8988T (cell line): Measurements from ENCODE around the gene TNIK.
"Not testable (repeated sequence)": the region's sequence is repeated elsewhere in the genome, so short reads cannot be mapped to it uniquely, and the experiment has no call there.

Experiments
- DNase-seq: peaks from one replicate; pipeline ENCODE4 v3.0.0; 2011

Gene TNIK

DNA sequence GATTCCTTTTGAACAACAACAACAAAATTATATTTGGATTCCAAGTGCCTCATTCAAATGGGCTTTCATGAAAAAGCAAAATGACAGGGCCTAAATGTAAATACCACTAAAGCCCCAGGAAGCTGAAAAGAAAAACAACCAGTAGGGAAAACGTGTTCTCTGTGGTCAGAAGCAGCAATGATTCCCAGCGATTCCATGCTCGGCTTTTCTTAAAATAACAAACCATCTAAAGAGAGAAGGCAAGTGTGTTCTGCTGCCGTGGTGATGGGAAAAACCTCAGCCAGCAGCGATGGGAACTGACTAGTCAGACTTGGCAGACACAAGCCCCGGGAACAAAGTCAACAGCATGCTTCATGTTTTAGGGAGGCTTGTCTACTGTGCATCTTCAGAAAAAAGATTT is 153.6 kb downstream of the TNIK start:
- no peak for DNase-seq

DNA sequence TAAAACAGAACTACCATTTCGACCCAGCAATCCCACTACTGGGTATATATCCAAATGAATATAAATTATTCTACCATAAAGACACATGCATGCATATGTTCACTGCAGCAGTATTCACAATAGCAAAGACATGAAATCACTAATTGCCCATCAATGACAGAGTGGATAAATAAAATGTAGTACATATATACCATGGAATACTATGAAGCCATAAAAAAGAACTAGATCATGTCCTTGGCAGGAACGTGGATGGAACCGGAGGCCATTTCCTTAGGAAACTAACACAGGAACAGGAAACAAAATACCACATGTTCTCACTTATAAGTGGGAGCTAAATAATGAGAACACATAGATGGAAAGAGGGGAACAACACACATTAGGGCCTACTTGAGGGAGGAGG is 154.4 kb downstream of the TNIK start:
- DNase-seq = not testable (repeated sequence)

- not testable (repeated sequence) for DNase-seq
Observed at GRCh38 chr3:171304498-171304897, 155.7 kb downstream of the TNIK start.

DNA sequence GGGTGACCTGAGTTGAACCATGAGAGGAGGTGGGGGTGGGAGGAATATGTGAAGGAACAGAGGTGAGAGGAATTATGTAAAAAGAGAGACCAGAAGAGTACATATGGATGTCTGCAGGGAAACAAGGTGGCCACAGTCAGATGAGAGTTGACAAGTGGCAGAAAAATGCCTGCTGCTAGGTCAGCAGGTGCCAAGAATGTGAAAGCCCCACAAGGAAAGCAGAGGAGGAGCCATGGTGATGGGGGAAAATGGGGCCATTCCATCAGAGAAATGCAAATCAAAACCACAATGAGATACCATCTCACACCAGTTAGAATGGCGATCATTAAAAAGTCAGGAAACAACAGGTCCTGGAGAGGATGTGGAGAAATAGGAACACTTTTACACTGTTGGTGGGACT is 156.2 kb downstream of the TNIK start:
- DNase-seq = not testable (repeated sequence)

- DNase-seq = no peak
Observed at GRCh38 chr3:171301998-171302397, 158.2 kb downstream of the TNIK start.

DNA sequence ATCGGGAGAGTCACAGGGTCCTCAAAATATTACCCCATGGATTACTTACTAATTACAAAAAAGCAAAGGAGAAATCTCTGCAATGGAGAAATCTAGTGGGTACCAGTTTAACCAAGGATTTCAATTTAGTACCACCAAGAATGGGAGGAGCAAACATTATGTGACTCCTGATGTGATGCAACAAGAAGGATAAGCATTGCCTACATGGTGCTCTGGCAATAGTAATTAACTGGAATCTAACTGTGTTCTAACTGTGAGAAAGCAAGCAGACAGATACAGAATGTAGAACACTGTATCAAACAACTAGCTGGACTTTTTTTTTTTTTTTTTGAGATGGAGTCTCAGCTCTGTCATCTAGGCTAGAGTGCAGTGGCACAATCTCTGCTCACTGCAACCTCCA is 159.2 kb downstream of the TNIK start:
- DNase-seq = no peak

DNA sequence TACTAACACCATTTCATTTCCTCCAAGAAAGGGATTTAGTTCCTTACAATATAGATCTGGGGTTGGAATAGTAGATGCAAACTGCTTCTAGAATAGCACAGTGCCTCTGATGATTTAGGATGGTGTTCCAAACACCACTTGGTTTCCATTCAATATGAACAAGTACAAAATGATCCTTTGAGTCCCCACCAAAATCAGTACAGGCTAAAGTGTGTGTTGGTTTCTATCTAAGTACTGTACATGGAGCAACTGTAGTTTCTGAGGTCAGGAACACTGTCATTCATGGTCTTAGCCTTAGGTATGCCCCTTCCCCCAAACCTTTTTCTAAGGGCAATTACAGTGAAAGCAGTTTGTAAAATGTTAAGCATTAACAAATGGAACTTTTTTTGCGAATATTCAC is 162.3 kb downstream of the TNIK start:
- no peak for DNase-seq

DNA sequence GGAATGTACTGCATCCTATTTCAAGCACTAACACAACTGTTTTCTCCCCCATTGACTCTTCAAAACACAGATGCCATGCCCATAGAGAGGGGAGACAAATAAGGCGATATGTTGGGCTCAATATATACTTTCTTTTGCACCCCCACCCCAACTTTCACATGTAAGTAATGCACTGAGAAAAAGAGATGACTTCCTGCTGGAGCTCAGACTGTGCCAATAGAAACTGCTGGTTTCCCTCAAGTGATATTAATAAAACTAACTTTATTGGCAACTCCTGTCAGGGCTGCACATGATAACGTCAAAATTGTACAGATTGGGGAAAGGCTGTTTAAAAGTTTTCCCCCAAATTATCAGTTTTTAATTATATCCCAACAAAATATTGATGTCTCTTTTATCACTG is 163.0 kb downstream of the TNIK start:
- DNase-seq = no peak

DNA sequence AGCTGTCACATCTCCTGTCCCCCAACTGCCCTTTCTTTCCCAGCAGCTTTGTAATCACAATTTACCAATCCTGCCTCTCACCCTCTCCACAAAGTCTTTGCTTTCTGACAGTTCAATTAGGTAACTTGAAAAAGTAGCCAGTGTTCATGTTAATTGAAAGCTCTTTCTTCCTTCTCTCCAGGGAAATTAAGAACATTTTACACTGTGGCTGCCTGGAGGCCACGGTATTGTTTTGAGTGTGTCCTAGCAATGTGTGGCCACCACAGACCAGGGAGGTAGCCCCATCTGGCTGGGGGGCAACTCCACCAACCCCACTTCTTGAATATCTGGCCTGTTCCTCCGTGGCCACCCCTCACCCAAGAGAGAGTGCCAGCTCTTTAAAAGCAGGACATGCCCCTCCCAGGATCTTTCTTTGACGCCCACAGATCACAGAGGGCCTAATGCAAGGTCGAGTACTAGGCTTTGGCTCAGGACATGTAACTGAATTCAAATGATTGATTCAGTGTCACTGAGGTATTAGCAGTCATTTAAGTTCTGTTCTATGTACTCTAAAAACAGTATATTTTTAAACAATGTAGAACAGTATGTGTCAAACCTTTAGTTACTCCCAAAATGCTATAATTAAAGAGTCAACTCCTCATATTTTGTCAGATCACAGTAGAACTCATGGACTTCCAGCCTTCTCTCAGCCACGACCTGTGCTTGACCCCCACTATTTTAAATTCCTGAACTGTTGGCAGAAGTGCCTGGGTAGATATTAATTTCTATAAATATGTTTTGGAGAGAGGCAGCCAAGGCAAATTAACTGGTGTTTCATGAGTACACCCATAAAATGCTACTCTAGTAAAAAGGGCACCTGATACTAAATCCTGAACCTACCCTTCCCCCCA is 164.5 kb downstream of the TNIK start:
- no peak for DNase-seq

- no peak for DNase-seq
Observed at GRCh38 chr3:171293142-171293782, 166.9 kb downstream of the TNIK start.

- no peak for DNase-seq
Observed at GRCh38 chr3:171290680-171291079, 169.5 kb downstream of the TNIK start.

DNA sequence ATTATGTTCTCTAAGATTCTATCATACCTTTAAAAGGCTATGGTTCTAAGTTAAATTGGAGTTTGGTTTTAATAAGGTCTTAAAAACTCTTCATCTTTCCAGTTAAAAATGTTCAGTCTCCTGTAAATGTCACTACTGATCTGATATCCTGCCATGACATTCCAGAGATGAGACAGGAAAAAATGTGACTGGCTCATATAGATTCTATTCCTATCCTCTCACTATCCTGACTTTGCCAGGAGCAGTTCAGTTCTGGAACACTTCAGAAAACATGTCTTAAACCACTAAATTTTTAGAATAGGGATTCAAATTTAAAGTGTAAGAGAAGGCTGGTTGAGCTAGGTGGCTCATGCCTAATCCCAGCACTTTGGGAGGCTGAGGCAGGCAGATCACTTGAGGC is 170.9 kb downstream of the TNIK start:
- DNase-seq = no peak

GRCh38 chr3:171287761-171288160 is 172.4 kb downstream of the TNIK start:
- not testable (repeated sequence) for DNase-seq

GRCh38 chr3:171286580-171287249 is 173.5 kb downstream of the TNIK start:
- no peak for DNase-seq

DNA sequence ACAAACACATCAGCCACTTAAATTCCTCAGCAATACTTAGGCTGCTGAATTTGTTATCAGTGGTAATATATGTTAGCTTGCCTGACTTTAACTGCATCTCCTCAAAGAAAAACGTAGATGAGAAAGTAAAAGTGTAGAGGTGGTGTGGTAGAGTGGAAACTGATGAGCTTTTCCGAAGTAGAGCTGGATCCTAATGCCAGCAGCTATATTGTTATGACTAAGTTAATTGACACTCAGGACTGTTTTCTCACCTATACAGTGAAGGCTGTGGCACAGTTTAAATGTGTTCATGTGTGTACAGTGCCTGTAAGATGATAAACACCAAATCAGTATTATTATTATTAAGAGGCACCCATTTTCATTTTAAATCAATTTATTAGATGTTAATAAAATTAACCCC is 174.9 kb downstream of the TNIK start:
- no peak for DNase-seq

- DNase-seq = no peak
Observed at GRCh38 chr3:171284308-171285075, 175.7 kb downstream of the TNIK start.

DNA sequence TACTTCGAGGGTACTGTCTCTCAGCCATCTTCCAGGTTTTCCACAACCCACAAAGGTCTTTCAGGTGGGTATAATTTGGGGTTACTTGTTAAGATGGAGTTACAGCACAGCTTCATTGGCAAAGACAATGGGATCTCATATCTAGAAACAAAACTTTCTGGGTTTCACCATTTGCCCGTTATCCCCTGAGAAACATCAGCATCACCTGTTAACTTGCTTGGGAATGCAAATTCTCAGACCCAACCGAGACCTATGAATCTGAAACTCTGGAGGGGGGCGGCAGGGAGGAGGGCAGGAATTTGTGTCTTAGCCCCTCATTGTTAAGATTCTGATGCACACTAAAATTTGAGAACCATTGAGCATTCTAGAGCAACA is 176.4 kb downstream of the TNIK start:
- DNase-seq = no peak

DNA sequence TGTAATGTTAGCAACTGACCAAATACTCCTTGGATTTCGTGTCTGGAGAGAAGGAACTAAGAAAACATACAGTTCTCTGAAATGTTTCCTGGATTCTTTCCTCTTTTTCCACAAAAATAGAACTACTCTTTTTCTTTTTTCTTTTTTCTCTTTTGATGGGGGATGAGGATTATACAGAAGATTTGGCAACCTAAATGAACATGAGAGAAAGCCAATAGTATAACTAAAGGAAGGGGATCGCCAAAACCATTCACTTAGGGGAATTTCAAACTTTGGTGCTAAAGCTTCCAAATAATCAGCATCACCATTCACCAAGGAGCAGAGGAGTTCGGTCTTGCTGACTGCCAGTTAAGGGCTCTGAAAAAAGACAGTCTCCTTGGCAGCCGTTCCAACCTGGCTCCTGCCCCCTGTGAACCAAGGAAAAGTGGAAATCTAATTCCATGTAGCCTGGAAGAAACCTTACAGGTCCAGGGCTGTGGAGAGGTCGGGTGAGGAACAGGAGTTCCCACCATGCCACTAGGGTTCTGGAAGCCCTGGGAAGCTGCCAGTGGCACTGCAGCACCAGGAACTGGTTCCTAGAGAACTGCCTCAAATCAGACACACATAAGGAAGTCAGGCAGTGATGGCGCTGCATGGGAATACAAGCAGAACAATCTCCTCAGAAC is 176.9 kb downstream of the TNIK start:
- DNase-seq = no peak

DNA sequence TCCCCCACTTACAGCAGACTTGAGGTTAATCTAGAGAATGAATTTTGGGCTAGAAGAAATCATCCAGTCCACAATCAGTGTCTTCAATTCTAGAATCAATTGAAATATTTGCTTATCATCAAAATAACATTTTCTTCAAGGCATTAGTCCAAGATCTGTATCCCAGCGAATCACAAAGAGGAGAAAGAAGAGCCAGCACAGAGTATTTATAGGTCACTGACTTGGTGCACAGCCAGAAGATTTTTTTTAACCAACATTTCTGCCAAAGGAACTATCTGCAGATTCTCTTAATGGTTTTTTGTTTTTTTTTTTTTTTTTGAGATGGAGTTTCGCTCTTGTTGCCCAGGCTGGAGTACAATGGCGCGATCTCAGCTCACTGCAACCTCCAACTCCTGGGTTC is 178.2 kb downstream of the TNIK start:
- no peak for DNase-seq

GRCh38 chr3:171281256-171281992 is 178.8 kb downstream of the TNIK start:
- no peak for DNase-seq

GRCh38 chr3:171279972-171280371 is 180.2 kb downstream of the TNIK start:
- DNase-seq = no peak

- DNase-seq = no peak
Observed at GRCh38 chr3:171278299-171278590, 182.0 kb downstream of the TNIK start.
